ENCODE results near the gene PLCB1.

The PLCB1 gene

DNA sequence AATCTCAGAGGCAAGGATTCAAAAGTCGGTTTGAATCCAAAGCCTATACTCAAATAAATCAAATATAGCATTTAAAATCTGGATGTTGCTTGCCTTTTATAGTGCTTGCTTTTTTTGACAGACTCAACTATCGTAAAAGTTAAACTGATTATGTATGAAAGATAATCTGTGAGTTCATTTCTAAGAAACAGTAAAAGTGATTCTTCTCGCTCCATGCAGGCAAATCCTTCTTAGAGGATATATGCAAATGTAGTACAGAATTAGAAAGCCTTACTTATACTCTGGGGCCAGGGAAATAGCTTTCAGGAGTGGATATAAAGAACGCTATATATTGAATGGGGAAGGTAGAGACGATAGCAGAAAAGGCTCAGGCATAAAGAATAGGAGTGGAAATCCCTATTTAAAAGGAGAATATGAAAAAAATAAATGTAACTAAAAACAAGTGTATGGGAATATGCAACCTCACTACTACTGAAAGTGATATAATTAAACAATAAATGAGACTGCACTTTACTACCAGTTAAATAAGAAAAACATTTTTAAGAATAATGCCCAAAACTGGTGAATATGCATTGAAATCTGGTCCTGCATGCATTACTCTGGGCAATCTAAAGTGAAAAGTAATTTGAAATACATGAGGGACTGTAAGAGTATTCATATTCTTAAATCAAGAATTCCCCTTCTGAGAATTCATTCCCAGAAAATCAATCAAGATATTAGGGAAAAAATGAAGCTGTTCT lies 575.1 kb downstream of the PLCB1 start:
- TF ChIP-seq, protein P1, sequence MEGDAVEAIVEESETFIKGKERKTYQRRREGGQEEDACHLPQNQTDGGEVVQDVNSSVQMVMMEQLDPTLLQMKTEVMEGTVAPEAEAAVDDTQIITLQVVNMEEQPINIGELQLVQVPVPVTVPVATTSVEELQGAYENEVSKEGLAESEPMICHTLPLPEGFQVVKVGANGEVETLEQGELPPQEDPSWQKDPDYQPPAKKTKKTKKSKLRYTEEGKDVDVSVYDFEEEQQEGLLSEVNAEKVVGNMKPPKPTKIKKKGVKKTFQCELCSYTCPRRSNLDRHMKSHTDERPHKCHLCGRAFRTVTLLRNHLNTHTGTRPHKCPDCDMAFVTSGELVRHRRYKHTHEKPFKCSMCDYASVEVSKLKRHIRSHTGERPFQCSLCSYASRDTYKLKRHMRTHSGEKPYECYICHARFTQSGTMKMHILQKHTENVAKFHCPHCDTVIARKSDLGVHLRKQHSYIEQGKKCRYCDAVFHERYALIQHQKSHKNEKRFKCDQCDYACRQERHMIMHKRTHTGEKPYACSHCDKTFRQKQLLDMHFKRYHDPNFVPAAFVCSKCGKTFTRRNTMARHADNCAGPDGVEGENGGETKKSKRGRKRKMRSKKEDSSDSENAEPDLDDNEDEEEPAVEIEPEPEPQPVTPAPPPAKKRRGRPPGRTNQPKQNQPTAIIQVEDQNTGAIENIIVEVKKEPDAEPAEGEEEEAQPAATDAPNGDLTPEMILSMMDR (IDR thresholded peaks at IDR 0.05; ENCODE audit: low read depth, low read length): no peak
- H3K4me3 ChIP-seq (ENCODE audit: low read depth, low read length): no peak overlapping the region
- DNase-seq (ENCODE audit: low read depth, low spot score): no peak
- in situ Hi-C loops (cut with HindIII; ENCODE audit: low sequenced_read_pairs): no loop called here

DNA sequence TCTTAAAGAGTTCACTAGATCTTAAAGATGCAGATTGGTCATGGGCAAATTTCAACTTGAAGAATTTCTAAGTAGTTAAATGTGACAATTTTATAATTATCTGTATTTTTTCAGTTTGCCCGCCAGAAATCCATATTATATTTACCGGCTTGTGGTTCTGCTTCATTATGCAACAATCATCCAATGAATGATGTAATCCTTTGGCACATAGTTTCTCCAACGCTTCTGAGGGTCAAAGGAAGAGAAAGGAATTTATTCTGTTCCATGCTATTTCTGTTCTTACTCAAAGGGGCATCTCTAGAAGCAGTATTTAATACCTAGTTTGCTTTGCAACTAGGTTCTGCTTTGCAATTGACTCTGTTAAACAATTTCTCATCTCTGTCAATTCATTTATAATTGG lies 577.6 kb downstream of the PLCB1 start:
- in situ Hi-C loops (cut with HindIII; ENCODE audit: low sequenced_read_pairs): no loop called here
- no peak for DNase-seq (ENCODE audit: low read depth, low spot score)
- H3K4me3 ChIP-seq (ENCODE audit: low read depth, low read length): no peak overlapping the region
- TF ChIP-seq, protein P1 (IDR thresholded peaks at IDR 0.05; ENCODE audit: low read depth, low read length): no peak

DNA sequence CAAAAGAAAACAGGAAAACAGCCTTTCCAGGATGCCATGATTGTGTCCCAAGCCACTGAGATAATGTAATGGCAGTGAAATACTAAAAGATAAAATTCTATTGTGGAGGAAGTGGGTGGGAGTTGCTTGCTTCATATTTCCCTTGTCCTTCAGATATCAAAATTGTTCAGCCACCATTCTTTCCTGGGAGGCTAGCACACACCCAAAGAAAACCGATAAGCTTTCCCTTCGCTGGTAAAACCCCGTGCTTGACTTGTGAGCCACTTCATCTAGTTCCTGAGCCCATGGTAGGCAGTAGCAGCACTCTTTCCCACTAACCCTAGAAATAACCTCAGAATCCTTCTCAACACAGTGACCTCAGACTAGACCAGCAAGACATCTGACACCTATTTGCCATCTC lies 579.4 kb downstream of the PLCB1 start:
- in situ Hi-C loops (cut with HindIII; ENCODE audit: low sequenced_read_pairs): no loop called here
- TF ChIP-seq, protein P1 (IDR thresholded peaks at IDR 0.05; ENCODE audit: low read depth, low read length): no peak
- DNase-seq (ENCODE audit: low read depth, low spot score): no peak
- no peak overlapping the region for H3K4me3 ChIP-seq (ENCODE audit: low read depth, low read length)

GRCh38 chr20:8714206-8714605 lies 582.1 kb downstream of the PLCB1 start:
- TF ChIP-seq, protein P1 (IDR thresholded peaks at IDR 0.05; ENCODE audit: low read depth, low read length): no peak
- no peak for DNase-seq (ENCODE audit: low read depth, low spot score)
- in situ Hi-C loops (cut with HindIII; ENCODE audit: low sequenced_read_pairs): no loop called here
- no peak overlapping the region for H3K4me3 ChIP-seq (ENCODE audit: low read depth, low read length)

- in situ Hi-C loops (cut with HindIII; ENCODE audit: low sequenced_read_pairs): no loop called here
- TF ChIP-seq, protein P1 (IDR thresholded peaks at IDR 0.05; ENCODE audit: low read depth, low read length): no peak
- no peak overlapping the region for H3K4me3 ChIP-seq (ENCODE audit: low read depth, low read length)
- no peak for DNase-seq (ENCODE audit: low read depth, low spot score)
Observed at GRCh38 chr20:8718279-8718678, 586.2 kb downstream of the PLCB1 start.

DNA sequence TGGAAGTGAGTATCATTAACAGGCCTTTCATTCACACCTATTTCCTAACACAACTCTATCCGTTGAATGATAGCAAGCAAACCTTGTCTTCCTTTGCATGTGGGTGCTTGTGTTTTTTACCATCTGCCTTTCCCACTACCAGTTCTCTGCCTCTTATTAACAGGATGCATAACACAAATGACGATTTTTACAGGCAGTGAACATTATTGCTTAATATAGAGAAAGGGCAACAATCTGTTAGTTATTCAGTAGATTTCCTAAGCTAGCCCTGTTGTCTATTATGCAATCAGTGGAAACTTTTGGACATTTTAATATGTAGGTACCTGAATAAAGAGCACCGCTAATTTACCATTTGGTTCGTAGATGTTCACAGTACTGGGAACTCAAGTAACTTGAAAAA lies 588.0 kb downstream of the PLCB1 start:
- DNase-seq (ENCODE audit: low read depth, low spot score): no peak
- TF ChIP-seq, protein P1 (IDR thresholded peaks at IDR 0.05; ENCODE audit: low read depth, low read length): no peak
- H3K4me3 ChIP-seq (ENCODE audit: low read depth, low read length): no peak overlapping the region
- in situ Hi-C loops (cut with HindIII; ENCODE audit: low sequenced_read_pairs): no loop called here

Data from astrocyte of the spinal cord (primary cell).